SK-N-DZ (cell line): Measurements from ENCODE around the gene NEURL2.
A peak's percentile ranks its signal among the peaks of the same experiment; 100 is the strongest.
"Not testable (repeated sequence)": the region's sequence is repeated elsewhere in the genome, so short reads cannot be mapped to it uniquely, and the experiment has no call there.

Source experiments
- DNase-seq: peaks from one replicate; pipeline ENCODE4 v3.0.0-alpha.2; 2015; ENCODE audit warnings: low spot score

NEURL2 gene

GRCh38 chr20:45901332-45901731 lies 10.3 kb upstream of the NEURL2 start:
- not testable (repeated sequence) for DNase-seq

DNA sequence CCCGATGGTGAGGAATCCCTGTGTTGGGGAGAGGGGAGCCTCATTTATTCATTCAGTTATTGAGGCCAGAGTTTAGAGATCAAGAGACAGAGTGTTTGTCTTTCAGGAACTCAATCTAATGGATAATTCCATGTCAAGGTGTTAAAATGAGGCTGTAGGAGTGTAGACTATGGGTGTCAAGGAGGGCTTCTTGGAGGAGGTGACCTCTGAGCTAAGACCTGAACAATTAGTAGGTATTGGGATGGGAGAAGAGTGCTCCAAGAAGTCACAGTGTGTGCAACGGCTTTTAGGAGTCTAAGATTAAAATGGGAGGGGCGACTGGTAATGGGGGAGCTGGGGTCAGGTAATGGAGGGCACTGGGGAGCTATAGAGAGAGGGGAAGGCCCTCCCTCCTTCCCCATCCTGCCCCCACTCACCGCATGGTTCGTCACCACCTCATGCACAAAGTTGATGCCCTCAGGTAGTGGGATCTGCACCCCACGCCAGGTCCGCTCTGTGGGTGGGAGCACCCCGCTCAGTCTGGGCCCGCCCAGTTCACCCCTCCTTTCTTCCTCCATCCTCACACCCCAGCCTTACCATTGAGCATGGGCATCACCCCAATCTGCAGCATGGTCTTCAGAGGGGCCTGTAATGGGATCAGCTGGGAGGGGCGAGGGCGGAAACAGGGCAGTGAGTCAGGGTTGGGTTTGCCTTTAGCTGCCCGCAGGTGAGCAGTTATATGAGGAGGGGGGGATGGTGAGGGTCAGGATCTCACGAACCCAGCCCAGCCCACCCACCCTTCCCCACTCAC lies 8.2 kb upstream of the NEURL2 start:
- DNase-seq, result no peak

- no peak for DNase-seq
Measured at GRCh38 chr20:45898285-45898684, 7.3 kb upstream of the NEURL2 start.

GRCh38 chr20:45897692-45898091 lies 6.7 kb upstream of the NEURL2 start:
- no peak for DNase-seq

DNA sequence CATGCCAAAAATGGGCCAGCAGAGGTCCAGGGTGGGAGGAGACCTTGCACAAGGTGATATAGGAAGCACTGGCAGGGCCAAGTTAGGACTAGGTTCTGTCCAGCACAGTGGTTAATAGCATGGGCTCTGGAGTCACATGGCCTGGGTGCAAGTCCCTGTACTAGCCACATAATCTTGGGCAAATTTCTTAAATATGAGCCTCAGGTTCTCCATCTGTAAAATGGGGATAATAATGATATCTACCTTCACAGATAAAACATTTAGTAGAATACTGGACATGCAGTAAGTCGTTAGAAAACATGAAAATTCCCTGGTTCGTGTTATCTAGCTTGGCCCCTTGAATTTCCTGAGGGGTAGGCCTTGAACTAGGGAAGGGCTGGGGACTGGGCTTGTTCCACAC lies 6.3 kb upstream of the NEURL2 start:
- DNase-seq, result no peak

DNA sequence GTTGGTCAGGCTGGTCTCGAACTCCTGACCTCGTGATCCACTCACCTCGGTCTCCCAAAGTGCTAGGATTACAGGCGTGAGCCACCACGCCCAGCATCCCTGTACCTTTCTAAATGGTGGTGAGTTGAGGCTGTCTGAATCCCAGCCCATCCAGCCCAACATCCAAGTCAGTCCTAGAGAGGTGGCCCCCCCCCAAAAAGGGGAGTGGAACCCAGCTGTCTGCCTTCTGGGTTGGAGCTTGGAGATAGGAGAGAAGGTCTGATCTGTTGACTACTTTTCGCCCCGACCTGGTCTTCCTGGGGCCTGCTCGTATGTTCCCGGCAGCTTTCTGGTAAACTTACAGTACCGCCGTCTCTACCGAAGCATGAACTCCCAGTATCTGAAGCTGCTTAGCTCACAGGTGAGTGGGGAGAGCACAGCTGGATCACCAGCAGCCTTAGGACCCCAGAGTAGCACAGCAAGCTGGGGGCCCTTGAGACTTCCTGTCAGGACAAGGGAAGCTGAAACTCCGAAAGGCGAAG lies 5.7 kb upstream of the NEURL2 start:
- no peak for DNase-seq

DNA sequence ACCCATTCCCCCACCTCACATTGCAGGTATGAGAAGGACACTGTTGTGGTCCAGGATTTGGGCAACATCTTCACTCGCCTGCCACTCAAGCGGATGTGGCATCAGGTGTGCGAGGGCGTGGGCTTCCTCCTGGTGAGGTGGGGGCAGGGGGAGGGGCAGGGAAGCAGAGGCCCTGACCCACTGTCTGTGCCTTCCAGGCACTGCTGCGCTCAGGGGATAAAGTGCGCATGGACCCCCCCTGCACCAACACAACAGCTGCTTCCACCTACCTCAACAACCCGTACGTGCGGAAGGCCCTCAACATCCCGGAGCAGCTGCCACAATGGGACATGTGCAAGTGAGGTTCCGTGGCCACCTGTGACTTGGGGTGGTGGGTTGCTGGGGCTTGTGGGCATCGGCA lies 3.8 kb upstream of the NEURL2 start:
- DNase-seq, result no peak

DNA sequence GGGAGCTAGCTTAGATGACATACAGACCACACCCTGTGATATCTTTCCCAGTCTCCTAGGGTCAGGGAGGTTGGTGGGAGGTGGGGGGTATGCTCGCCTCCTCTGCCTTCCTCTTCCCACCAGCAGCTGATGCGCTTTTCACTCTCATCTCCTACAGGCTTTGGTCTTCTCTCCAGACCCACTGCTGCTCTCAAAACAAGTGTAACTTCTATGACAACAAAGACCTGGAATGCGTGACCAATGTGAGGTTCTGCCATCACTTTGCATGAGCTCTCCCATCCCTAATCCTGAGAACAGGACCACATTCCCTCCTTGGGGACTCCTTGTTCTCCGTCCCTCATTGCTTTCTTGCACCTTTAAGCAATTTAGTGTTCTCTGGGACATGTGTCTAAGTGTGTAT lies 2.8 kb upstream of the NEURL2 start:
- DNase-seq, result no peak

DNA sequence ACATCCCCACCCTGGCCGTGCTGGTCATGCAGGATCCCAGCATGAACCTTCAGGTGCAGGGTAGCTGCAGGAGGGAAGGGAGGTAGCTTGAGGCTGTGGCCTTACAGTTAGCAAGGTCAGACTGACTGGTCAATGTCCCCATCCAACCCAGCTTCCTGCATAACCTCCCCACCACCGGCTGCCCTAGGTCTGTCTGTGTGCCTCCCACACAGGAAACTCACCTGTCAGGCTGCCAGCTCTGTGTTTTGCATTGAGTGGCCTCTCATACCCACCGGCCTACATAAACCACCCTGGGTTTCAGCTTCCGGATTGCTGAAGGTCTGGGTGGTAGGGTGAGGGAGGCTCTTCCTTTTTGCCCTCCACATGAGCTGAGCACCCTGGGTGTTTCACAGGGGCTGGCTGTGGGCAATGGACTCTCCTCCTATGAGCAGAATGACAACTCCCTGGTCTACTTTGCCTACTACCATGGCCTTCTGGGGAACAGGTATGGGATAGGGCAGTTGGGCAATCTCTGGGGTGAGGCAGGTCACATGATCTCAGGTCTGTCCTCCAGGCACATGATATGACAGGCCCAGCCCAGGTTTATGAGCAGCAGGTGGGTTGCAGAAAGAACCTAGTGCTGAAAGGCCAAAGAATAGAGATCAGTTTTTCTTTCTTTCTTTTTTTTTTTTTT lies 2.0 kb upstream of the NEURL2 start:
- DNase-seq, result no peak

- DNase-seq, result no peak
Measured at GRCh38 chr20:45892049-45892825, 1.2 kb upstream of the NEURL2 start.

- peak; percentile 90 for DNase-seq
Measured at GRCh38 chr20:45890077-45890984, 677 bp downstream of the NEURL2 start.

- DNase-seq, result no peak
Measured at GRCh38 chr20:45888681-45889080, 2.3 kb downstream of the NEURL2 start.

DNA sequence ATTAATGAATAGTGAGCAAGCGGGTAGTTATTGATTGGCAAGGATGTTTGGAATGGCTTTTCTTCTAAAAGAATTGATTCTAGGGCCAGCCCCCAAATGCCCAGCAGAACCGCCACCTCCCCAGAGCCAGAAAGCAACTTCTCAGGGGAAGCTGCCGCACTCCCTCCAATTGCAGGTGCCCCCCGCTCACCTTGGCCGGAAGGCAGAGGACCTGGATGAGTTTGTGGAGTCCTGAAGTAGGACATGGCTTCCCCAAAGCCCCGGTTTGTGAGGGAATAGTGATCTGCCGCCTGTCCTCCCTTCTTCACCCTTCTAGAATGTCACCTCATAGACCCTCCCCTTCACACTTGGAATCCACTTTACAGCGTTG lies 3.7 kb downstream of the NEURL2 start, which contains the start of gene SPATA25:
SPATA25 (minus strand) TSS at position 277 of the 370 bp plus-strand sequence; CDS start at position 245, 32 bp downstream.
- no peak for DNase-seq

GRCh38 chr20:45886590-45887345 lies 4.2 kb downstream of the NEURL2 start:
- no peak for DNase-seq

DNA sequence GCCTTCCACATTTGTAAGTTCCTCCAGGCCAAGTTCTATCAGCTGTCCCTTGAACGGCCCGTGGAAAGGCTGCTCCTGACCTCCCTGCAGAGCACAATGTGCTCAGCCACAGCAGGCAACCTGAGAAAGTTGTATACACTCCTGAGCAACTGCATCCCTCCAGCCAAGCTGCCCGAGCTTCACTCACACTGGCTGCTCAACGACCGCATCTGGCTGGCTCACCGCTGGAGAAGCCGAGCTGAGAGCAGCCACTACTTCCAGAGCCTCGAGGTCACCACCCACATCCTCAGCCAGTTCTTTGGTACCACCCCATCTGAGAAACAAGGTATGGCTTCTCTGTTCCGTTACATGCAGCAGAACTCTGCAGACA lies 7.9 kb downstream of the NEURL2 start:
- no peak for DNase-seq

GRCh38 chr20:45882469-45883099 lies 8.4 kb downstream of the NEURL2 start:
- DNase-seq, result no peak

GRCh38 chr20:45880988-45881788 lies 9.8 kb downstream of the NEURL2 start, which contains the start of gene ZSWIM1:
TSS of gene ZSWIM1 (plus strand) at chr20:45881227. CDS start at chr20:45882593, 1,366 bp downstream.
- peak; percentile 100 for DNase-seq

DNA sequence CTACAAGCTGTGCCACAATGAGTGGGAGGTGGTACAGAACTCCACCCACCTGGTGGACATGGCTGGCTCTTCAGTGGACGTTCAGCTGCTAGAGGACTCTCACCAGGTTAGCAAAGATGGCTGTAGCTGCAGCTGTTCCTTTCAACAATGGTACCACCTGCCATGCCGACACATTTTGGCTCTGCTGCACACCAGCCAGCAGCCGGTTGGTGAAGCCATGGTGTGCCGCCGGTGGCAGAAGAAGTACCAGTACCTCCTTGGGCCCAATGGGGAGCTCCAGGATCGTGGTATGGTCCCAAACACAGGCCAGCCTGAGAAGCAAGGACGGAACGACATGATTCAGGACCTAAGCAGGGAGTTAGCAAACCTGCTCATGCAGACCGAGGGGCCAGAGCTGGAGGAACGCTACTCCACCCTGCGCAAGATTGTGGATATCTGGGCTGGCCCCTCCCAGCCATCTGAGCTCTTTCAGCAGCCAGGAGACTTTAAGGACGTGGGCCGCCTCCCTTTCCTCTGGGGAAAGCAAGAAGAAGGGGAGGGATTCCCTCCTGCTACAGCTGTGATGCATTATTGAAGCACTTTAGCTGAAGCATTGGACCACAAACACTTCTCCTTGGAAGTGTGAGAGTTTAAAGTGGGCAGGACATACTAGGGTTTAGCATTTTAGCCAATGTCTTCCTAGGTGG lies 12.8 kb downstream of the NEURL2 start:
- DNase-seq, result no peak
